Measurements from ENCODE around the gene SNAPC5.

DNA sequence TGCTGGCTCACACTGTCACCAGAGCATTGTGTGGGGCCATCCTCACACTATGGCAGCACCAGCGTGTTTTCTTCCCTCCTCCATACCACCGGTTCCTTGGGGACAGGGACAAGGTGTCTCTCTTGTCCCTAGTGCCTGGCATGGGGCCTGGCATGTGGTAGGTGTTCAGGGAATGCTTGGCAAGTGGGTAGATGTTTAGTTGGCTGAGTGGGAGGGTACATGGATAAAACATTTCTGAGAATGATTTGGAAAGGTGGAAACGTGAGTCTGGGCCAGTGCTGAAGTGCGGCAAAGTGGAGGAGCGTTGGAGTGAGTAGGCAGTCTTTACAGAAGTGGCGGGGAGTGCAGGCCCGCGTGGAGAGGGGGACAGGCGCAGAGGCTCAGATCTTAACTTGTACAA, 15.0 kb downstream of the SNAPC5 start:
- TF ChIP-seq CTCF (conservative IDR thresholded peaks at IDR 0.05) (no peak), EZH2 (IDR thresholded peaks at IDR 0.05; ENCODE audit: low read depth) (no peak)
